ENCODE results near the gene SLC7A5.
"Not testable (repeated sequence)": the region's sequence is repeated elsewhere in the genome, so short reads cannot be mapped to it uniquely, and the experiment has no call there.

GRCh38 chr16:87865902-87866555 lies 3.3 kb downstream of the SLC7A5 start:
- TF ChIP-seq CTCF (conservative IDR thresholded peaks at IDR 0.05; ENCODE audit: low read length); EZH2phosphoT487 (IDR thresholded peaks at IDR 0.05; ENCODE audit: borderline replicate concordance): not testable (repeated sequence)

All from Loucy (cell line).